ENCODE measurements around the gene KCNJ1.

KCNJ1 gene

DNA sequence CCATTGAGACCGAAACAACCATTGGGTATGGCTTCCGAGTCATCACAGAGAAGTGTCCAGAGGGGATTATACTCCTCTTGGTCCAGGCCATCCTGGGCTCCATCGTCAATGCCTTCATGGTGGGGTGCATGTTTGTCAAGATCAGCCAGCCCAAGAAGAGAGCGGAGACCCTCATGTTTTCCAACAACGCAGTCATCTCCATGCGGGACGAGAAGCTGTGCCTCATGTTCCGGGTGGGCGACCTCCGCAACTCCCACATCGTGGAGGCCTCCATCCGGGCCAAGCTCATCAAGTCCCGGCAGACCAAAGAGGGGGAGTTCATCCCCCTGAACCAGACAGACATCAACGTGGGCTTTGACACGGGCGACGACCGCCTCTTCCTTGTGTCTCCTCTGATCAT, 44.6 kb upstream of the KCNJ1 start:
- TF ChIP-seq, protein P1, sequence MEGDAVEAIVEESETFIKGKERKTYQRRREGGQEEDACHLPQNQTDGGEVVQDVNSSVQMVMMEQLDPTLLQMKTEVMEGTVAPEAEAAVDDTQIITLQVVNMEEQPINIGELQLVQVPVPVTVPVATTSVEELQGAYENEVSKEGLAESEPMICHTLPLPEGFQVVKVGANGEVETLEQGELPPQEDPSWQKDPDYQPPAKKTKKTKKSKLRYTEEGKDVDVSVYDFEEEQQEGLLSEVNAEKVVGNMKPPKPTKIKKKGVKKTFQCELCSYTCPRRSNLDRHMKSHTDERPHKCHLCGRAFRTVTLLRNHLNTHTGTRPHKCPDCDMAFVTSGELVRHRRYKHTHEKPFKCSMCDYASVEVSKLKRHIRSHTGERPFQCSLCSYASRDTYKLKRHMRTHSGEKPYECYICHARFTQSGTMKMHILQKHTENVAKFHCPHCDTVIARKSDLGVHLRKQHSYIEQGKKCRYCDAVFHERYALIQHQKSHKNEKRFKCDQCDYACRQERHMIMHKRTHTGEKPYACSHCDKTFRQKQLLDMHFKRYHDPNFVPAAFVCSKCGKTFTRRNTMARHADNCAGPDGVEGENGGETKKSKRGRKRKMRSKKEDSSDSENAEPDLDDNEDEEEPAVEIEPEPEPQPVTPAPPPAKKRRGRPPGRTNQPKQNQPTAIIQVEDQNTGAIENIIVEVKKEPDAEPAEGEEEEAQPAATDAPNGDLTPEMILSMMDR (IDR thresholded peaks at IDR 0.05; ENCODE audit: low read depth, low read length, missing control alignments), result no peak
- no peak overlapping the region for H3K4me3 ChIP-seq (ENCODE audit: low read depth, low read length)
- DNase-seq (ENCODE audit: low read depth), result no peak

DNA sequence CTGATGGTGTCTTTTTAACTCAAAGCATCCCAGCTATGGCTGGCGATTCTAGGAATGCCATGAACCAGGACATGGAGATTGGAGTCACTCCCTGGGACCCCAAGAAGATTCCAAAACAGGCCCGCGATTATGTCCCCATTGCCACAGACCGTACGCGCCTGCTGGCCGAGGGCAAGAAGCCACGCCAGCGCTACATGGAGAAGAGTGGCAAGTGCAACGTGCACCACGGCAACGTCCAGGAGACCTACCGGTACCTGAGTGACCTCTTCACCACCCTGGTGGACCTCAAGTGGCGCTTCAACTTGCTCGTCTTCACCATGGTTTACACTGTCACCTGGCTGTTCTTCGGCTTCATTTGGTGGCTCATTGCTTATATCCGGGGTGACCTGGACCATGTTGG, 44.1 kb upstream of the KCNJ1 start:
- H3K4me3 ChIP-seq (ENCODE audit: low read depth, low read length), result no peak overlapping the region
- DNase-seq (ENCODE audit: low read depth), result no peak
- TF ChIP-seq, protein P1 (IDR thresholded peaks at IDR 0.05; ENCODE audit: low read depth, low read length, missing control alignments), result no peak

DNA sequence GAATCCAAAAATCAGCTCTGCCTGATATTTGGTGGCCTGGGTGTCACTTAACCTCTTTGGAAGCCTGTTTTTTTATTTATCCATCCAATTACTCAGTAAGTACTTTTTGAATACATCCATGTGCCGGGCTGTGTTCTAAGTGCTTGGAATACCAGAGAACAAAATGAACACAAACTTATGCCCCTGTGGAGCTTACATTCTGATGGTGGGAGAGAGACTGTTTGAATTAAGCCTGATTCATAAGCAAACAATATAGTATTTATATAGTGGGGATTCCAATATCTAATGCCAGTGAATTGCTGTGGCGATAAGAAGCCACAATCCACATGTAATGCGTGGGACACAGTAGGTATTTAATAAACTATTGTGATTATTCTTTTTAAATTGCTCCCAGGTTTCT, 43.5 kb upstream of the KCNJ1 start:
- TF ChIP-seq, protein P1 (IDR thresholded peaks at IDR 0.05; ENCODE audit: low read depth, low read length, missing control alignments), result no peak
- no peak overlapping the region for H3K4me3 ChIP-seq (ENCODE audit: low read depth, low read length)
- DNase-seq (ENCODE audit: low read depth), result no peak

DNA sequence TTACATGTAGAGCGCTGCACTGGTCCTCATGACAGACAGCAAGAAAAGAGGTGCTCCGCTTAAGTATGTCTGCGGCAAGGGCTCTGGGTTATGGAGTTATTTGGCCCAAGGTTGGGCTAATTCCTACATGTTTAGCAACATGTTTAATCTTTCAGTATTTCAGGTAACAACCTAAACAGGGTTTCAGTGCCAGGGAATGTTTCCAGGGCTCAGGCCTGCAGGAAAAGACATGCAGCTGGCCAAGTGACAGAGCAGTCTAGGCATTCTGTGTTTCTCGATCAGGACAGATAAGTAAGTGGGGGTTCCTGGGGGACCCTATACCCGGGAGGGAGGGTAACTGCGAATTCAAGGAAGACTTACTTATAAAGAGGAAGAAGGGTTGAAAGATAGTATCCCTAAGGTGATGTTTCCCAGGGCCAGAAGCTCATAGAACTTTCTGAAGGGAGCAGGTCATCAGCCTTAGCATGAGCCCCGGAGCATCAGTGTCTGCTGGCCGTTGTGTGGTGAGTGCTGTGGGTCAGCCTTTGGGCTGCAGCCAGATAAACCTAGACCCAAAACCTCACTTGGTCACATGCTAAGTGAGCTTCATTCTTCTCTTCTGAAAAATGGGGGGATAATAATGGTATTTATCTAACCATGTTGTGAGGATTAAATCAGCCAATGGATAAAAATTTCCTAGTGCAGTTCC, 42.5 kb upstream of the KCNJ1 start:
- TF ChIP-seq, protein P1 (IDR thresholded peaks at IDR 0.05; ENCODE audit: low read depth, low read length, missing control alignments), result no peak
- H3K4me3 ChIP-seq (ENCODE audit: low read depth, low read length), result no peak overlapping the region
- no peak for DNase-seq (ENCODE audit: low read depth)

DNA sequence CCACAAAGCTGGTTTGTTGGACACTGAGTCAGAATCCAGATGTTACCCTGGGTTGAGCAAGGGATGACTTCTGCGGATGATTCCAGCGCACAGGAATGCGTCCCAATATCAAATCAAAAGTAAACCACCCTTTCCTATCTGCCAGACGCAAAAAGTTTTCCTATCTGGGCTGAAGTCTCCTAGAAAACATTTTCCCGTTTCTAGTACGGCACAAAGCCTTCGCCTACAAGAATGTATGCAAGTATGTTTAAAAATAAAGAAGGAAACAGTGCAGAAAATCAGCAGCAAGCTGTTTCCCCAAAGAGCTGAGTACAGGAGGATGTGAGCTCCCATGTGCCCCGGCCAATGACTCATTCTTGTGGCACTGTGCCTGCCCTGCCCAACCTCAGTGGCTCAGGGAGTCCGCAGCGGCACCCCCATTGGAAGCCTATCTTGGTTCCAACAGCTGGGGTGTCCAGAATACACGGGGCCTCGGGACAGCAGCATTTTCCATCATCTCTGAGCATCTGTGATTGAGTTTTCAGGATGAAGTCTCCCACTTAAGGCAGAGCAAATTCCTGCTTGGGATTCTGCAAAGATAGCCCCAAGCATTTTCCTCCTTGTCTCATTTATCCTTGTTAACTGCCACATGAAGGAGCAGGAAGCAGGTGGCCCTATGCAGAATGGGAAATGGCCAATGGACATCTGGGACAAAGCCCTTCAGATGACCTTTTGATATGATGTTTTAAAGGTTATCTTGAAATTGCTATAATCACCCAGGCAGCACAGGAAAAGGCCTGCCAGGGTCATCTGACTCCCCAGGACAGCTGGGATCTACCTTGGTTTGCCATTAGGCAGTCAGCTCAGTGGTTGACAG, 41.5 kb upstream of the KCNJ1 start:
- H3K4me3 ChIP-seq (ENCODE audit: low read depth, low read length), result no peak overlapping the region
- no peak for DNase-seq (ENCODE audit: low read depth)
- TF ChIP-seq, protein P1 (IDR thresholded peaks at IDR 0.05; ENCODE audit: low read depth, low read length, missing control alignments), result no peak

DNA sequence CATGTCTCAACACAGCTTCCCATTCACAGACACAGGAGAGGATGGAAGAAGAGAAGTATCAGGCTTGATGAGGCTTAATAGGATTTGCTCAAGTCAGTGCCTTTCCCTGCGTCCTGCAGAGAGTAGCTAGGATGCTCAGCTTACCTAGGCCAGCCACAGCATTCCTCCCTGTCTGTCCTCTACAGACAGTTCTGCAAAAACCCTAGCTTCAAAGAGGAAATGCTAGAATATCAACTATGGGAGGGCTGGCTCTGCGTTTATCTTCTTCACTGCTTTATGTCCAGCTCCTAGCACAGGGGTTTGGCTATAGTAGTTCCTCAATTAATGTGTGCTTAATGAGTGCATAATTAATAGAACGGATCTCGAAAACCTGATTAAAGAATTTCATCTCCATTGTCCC, 40.5 kb upstream of the KCNJ1 start:
- no peak for DNase-seq (ENCODE audit: low read depth)
- TF ChIP-seq, protein P1 (IDR thresholded peaks at IDR 0.05; ENCODE audit: low read depth, low read length, missing control alignments), result no peak
- no peak overlapping the region for H3K4me3 ChIP-seq (ENCODE audit: low read depth, low read length)
